ENCODE results near the gene ELMO1. TPM values are rescaled to one million over a fixed set of nuclear protein-coding genes. Genes with fewer than 3 reads are reported as not detected.

Gene ELMO1
- total and polyA plus RNA-seq, 8 donors = 18.2 to 55.3 (median 45.6) TPM

DNA sequence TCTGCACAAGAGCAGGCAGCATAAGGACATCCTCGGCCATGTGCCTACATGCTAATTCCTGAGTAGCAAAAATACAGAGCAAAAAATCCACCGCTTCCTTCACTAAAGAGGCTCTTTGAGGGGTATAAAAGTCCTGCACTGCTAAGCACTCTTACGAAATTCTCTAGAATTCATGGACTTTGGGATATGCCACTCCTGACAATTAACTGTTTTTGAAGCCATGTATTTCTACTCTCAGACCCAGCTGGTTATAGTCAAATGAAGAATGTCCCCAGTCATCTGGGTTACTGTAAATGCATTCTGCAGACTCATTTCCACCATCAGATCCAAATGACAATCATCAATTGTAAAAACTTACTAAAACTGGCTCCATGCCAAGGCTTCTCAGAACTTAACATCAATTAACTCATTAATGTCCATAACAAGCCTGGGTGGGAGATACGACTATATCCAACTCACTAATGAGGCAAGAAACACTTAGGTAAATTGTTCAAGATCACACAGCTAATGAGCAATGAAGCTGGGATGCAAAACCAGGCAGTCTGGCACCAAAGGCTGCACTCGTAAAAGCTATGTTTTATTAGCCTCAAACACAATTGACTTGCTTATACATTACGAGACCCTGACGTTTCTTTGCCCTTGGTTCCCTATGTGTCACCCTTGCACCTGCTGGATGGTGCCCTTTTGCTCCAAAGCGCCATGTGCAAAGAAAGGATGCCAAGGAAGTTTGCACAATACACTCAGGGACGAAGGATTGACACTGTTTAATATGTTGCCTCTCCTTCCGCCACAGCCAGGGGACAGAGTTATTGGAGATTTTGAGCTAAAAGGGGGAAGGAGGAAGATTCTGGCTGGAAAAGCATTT lies 250.4 kb downstream of the ELMO1 start:
- DNase-seq (peak in 2 of 4 donors; percentile 51 to 60), ATAC-seq (peak; percentile 13)
- peaks cover 0 to 35% of the 10 kb centered on the region in 2 donors for H3K36me3 ChIP-seq
- intact Hi-C loops (cut with DNase I) = loop anchor here in 1 of 2 donors (10.0 kb wide), 2 partner anchors 233 to 723 kb away; no protein-coding TSS in a partner anchor
- no peaks in the 10 kb centered on the region for H3K27me3 ChIP-seq
- H3K9me3 ChIP-seq = no peaks in the 10 kb centered on the region
- H3K4me1 ChIP-seq = peaks cover 0 to 12% of the 10 kb centered on the region in 2 donors
- H3K4me3 ChIP-seq = no peak overlapping the region
- H3K27ac ChIP-seq = no peak overlapping the region
- TF ChIP-seq, protein P1, sequence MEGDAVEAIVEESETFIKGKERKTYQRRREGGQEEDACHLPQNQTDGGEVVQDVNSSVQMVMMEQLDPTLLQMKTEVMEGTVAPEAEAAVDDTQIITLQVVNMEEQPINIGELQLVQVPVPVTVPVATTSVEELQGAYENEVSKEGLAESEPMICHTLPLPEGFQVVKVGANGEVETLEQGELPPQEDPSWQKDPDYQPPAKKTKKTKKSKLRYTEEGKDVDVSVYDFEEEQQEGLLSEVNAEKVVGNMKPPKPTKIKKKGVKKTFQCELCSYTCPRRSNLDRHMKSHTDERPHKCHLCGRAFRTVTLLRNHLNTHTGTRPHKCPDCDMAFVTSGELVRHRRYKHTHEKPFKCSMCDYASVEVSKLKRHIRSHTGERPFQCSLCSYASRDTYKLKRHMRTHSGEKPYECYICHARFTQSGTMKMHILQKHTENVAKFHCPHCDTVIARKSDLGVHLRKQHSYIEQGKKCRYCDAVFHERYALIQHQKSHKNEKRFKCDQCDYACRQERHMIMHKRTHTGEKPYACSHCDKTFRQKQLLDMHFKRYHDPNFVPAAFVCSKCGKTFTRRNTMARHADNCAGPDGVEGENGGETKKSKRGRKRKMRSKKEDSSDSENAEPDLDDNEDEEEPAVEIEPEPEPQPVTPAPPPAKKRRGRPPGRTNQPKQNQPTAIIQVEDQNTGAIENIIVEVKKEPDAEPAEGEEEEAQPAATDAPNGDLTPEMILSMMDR (IDR thresholded peaks at IDR 0.05) = no peak

GRCh38 chr7:37197108-37197507 lies 251.6 kb downstream of the ELMO1 start:
- DNase-seq (no peak), ATAC-seq (no peak)
- intact Hi-C loops (cut with DNase I) = loop anchor here in 1 of 2 donors (10.0 kb wide), 2 partner anchors 232 to 722 kb away; no protein-coding TSS in a partner anchor
- Histone ChIP-seq H3K27me3 (no peaks in the 10 kb centered on the region), H3K9me3 (no peaks in the 10 kb centered on the region), H3K4me3 (no peak overlapping the region), H3K4me1 (peaks cover 0 to 12% of the 10 kb centered on the region in 2 donors), H3K36me3 (peaks cover 0 to 27% of the 10 kb centered on the region in 2 donors), H3K27ac (no peak overlapping the region)
- TF ChIP-seq, protein P1 (IDR thresholded peaks at IDR 0.05) = no peak

DNA sequence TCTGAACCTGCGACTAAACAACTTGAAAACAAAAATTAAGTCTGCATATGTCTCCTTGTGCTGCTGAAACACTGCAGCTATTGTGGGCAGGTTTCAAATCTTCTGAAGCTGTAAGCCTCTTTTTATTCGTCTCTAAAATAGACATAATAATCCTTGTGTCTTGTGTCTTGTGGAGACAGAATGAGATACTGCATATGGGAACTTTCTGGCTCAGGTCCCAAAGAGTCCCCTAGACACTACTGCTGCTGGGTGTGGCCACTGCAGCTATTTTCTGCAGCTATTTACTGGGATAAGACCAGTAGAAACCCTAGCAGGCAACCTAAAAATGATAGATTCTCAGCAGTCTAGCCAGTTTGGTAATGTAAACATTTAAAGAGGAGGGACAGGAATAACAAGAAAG lies 252.0 kb downstream of the ELMO1 start:
- no peaks in the 10 kb centered on the region for H3K9me3 ChIP-seq
- H3K36me3 ChIP-seq = peaks cover 0 to 27% of the 10 kb centered on the region in 2 donors
- TF ChIP-seq, protein P1 (IDR thresholded peaks at IDR 0.05) = no peak
- peaks cover 0 to 12% of the 10 kb centered on the region in 2 donors for H3K4me1 ChIP-seq
- intact Hi-C loops (cut with DNase I) = loop anchor here in 1 of 2 donors (10.0 kb wide), 2 partner anchors 232 to 722 kb away; no protein-coding TSS in a partner anchor
- H3K27ac ChIP-seq = no peak overlapping the region
- ATAC-seq (no peak), DNase-seq (no peak)
- H3K4me3 ChIP-seq = no peak overlapping the region
- H3K27me3 ChIP-seq = no peaks in the 10 kb centered on the region

GRCh38 chr7:37195388-37195787 lies 253.3 kb downstream of the ELMO1 start:
- Histone ChIP-seq H3K27ac (no peak overlapping the region), H3K9me3 (no peaks in the 10 kb centered on the region), H3K4me3 (no peak overlapping the region), H3K36me3 (peaks cover 0 to 27% of the 10 kb centered on the region in 2 donors), H3K27me3 (no peaks in the 10 kb centered on the region), H3K4me1 (peaks cover 0 to 6% of the 10 kb centered on the region in 2 donors)
- ATAC-seq = no peak
- no peak for DNase-seq
- TF ChIP-seq, protein P1 (IDR thresholded peaks at IDR 0.05) = no peak
- intact Hi-C loops (cut with DNase I) = loop anchor here in 1 of 2 donors (10.0 kb wide), 2 partner anchors 231 to 721 kb away; no protein-coding TSS in a partner anchor

- Histone ChIP-seq H3K4me3 (no peak overlapping the region), H3K27me3 (no peaks in the 10 kb centered on the region), H3K36me3 (peaks cover 0 to 27% of the 10 kb centered on the region in 2 donors), H3K4me1 (peaks cover 0 to 6% of the 10 kb centered on the region in 2 donors), H3K9me3 (no peaks in the 10 kb centered on the region), H3K27ac (no peak overlapping the region)
- intact Hi-C loops (cut with DNase I) = loop anchor here in 1 of 2 donors (10.0 kb wide), 2 partner anchors 230 to 720 kb away; no protein-coding TSS in a partner anchor
- DNase-seq (no peak), ATAC-seq (no peak)
- TF ChIP-seq, protein P1 (IDR thresholded peaks at IDR 0.05) = no peak
Measured at GRCh38 chr7:37194943-37195342, 253.7 kb downstream of the ELMO1 start.

Data from left lung (tissue), 10 donors.